HG03064 (cell line): ENCODE results near the gene GPR15LG.

Experiments used
- ATAC-seq: cut with Tn5 transposase; IDR thresholded peaks from one replicate; pipeline ENCODE4 v1.9.1; 2021; ENCODE audit warnings: low read depth; ENCODE audit not compliant: unreplicated experiment

Gene GPR15LG

GRCh38 chr10:84211566-84211965 lies 38.0 kb downstream of the GPR15LG start:
- no peak for ATAC-seq

GRCh38 chr10:84212014-84212413 lies 38.4 kb downstream of the GPR15LG start:
- ATAC-seq: no peak

- no peak for ATAC-seq
Measured at GRCh38 chr10:84213076-84213475, 39.5 kb downstream of the GPR15LG start.

GRCh38 chr10:84214046-84214572 lies 40.5 kb downstream of the GPR15LG start:
- ATAC-seq: no peak

- ATAC-seq: peak; percentile 75
Measured at GRCh38 chr10:84214612-84215235, 41.1 kb downstream of the GPR15LG start.

GRCh38 chr10:84216834-84217233 lies 43.2 kb downstream of the GPR15LG start:
- ATAC-seq: no peak

- no peak for ATAC-seq
Measured at GRCh38 chr10:84217746-84218145, 44.1 kb downstream of the GPR15LG start.

- no peak for ATAC-seq
Measured at GRCh38 chr10:84221916-84222315, 48.3 kb downstream of the GPR15LG start.

- no peak for ATAC-seq
Measured at GRCh38 chr10:84224411-84225028, 50.9 kb downstream of the GPR15LG start.

- no peak for ATAC-seq
Measured at GRCh38 chr10:84225427-84226173, 52.0 kb downstream of the GPR15LG start, which contains the start of gene LRIT2. Gene LRIT2 (minus strand): TSS chr10:84225544. CDS start chr10:84225520, 24 bp downstream.

GRCh38 chr10:84226616-84227015 lies 53.0 kb downstream of the GPR15LG start:
- no peak for ATAC-seq

GRCh38 chr10:84227810-84228209 lies 54.2 kb downstream of the GPR15LG start:
- no peak for ATAC-seq

- ATAC-seq: no peak
Measured at GRCh38 chr10:84230359-84230758, 56.8 kb downstream of the GPR15LG start.

- no peak for ATAC-seq
Measured at GRCh38 chr10:84232376-84232775, 58.8 kb downstream of the GPR15LG start.

GRCh38 chr10:84233940-84234339 lies 60.3 kb downstream of the GPR15LG start:
- no peak for ATAC-seq

GRCh38 chr10:84234479-84234878 lies 60.9 kb downstream of the GPR15LG start:
- ATAC-seq: no peak
